Liver (tissue), 9 donors: ENCODE results near the gene MRGPRX2. TPM values are rescaled to one million over a fixed set of nuclear protein-coding genes. Genes with fewer than 3 reads are reported as not detected.

Source experiments
- DNase-seq: peaks from one replicate; pipeline ENCODE4 v3.0.0-alpha.2; 2017; ENCODE audit warnings: low spot score
- H3K27ac ChIP-seq, 2 donors: one replicate each; pipeline ENCODE4 v1.7.0; 2013; ENCODE audit warnings: inconsistent platforms in 2 of 2, low read length in 2 of 2, control low read depth in 1 of 2, low read depth in 1 of 2, mild to moderate bottlenecking in 1 of 2
- H3K27me3 ChIP-seq, 4 donors: one replicate each; pipeline versions ENCODE4 v1.6.1 to v1.7.0; 2013; ENCODE audit warnings: low read length in 3 of 4, inconsistent platforms in 1 of 4, mild to moderate bottlenecking in 1 of 4, moderate library complexity in 1 of 4; ENCODE audit not compliant: control insufficient read depth in 4 of 4, insufficient read depth in 4 of 4
- H3K36me3 ChIP-seq, 4 donors: one replicate each; pipeline versions ENCODE4 v1.6.1 to v1.7.0; 2013; ENCODE audit warnings: low read length in 3 of 4, mild to moderate bottlenecking in 3 of 4, low read depth in 1 of 4, moderate library complexity in 1 of 4; ENCODE audit not compliant: control insufficient read depth in 4 of 4, insufficient read depth in 3 of 4
- H3K4me1 ChIP-seq, 4 donors: one replicate each; pipeline versions ENCODE4 v1.6.1 to v1.7.0; 2013; ENCODE audit warnings: low read length in 3 of 4, mild to moderate bottlenecking in 3 of 4, moderate library complexity in 1 of 4; ENCODE audit not compliant: control insufficient read depth in 4 of 4, insufficient read depth in 4 of 4
- H3K4me3 ChIP-seq, 3 donors: one replicate each; pipeline versions ENCODE4 v1.6.1 to v1.7.0; 2013; ENCODE audit warnings: low read length in 3 of 3, control low read depth in 1 of 3, low read depth in 1 of 3, mild to moderate bottlenecking in 1 of 3
- H3K9ac ChIP-seq, 2 donors: one replicate each; pipeline ENCODE4 v1.7.0; 2013; ENCODE audit warnings: low read length in 2 of 2, mild to moderate bottlenecking in 2 of 2, moderate library complexity in 2 of 2, control low read depth in 1 of 2, low read depth in 1 of 2
- H3K9me3 ChIP-seq, 4 donors: one replicate each; pipeline versions ENCODE4 v1.6.1 to v1.7.0; 2013; ENCODE audit warnings: low read length in 3 of 4; ENCODE audit not compliant: control insufficient read depth in 4 of 4
- CTCF ChIP-seq: fragments of 150-350 bp; IDR thresholded peaks from 2 replicates; pipeline ENCODE4 v1.5.1; 2017; ENCODE audit warnings: improper control_type of control experiment, low read depth, low read length; ENCODE audit not compliant: missing input control
- EGR1 ChIP-seq, 2 donors: IDR thresholded peaks; 2 replicates each; pipeline ENCODE4 v1.6.1; 2016 to 2018; ENCODE audit warnings: antibody characterized with exemption in 2 of 2, low read depth in 2 of 2
- FOXA1 ChIP-seq: IDR thresholded peaks from 2 replicates; pipeline ENCODE4 v1.6.1; 2016; ENCODE audit warnings: antibody characterized with exemption
- FOXA2 ChIP-seq: IDR thresholded peaks from 2 replicates; pipeline ENCODE4 v1.6.1; 2016; ENCODE audit warnings: antibody characterized with exemption
- HNF4A ChIP-seq, 2 donors: conservative IDR thresholded peaks; 2 replicates each; pipeline ENCODE4 v1.6.1; 2016; ENCODE audit warnings: antibody characterized with exemption in 2 of 2, mild to moderate bottlenecking in 2 of 2
- HNF4G ChIP-seq: IDR thresholded peaks from 2 replicates; pipeline ENCODE4 v1.6.1; 2016; ENCODE audit warnings: antibody characterized with exemption
- JUND ChIP-seq, 2 donors: IDR thresholded peaks; 2 replicates each; pipeline ENCODE4 v1.6.1; 2016; ENCODE audit warnings: antibody characterized with exemption in 2 of 2
- MAX ChIP-seq: IDR thresholded peaks from 2 replicates; pipeline ENCODE4 v1.6.1; 2016; ENCODE audit warnings: antibody characterized with exemption
- NR2F2 ChIP-seq: IDR thresholded peaks from 2 replicates; pipeline ENCODE4 v1.6.1; 2016; ENCODE audit warnings: antibody characterized with exemption
- RAD21 ChIP-seq, 2 donors: IDR thresholded peaks; 2 replicates each; pipeline ENCODE4 v1.6.1; 2016; ENCODE audit warnings: antibody characterized with exemption in 2 of 2, mild to moderate bottlenecking in 2 of 2
- REST ChIP-seq: IDR thresholded peaks from 2 replicates; pipeline ENCODE4 v1.6.1; 2016; ENCODE audit warnings: antibody characterized with exemption, mild to moderate bottlenecking
- RXRA ChIP-seq, 2 donors: IDR thresholded peaks; 2 replicates each; pipeline ENCODE4 v1.6.1; 2017 to 2018; ENCODE audit warnings: antibody characterized with exemption in 2 of 2, mild to moderate bottlenecking in 1 of 2
- SP1 ChIP-seq: IDR thresholded peaks from 2 replicates; pipeline ENCODE4 v1.6.1; 2018; ENCODE audit warnings: antibody characterized with exemption, mild to moderate bottlenecking
- TAF1 ChIP-seq: conservative IDR thresholded peaks from 2 replicates; pipeline ENCODE4 v1.6.1; 2016; ENCODE audit warnings: antibody characterized with exemption, mild to moderate bottlenecking
- YY1 ChIP-seq: IDR thresholded peaks from 2 replicates; pipeline ENCODE4 v1.6.1; 2016; ENCODE audit warnings: antibody characterized with exemption, mild to moderate bottlenecking
- ZBTB33 ChIP-seq: IDR thresholded peaks from 2 replicates; pipeline ENCODE4 v1.6.1; 2016; ENCODE audit warnings: antibody characterized with exemption
- WGBS: extraction: QIAGEN DNeasy Blood & Tissue Kit; methylation state at CpG from one replicate; pipeline ENCODE4 v1.1.7; 2013; 5-methylcytosine and 5-hydroxymethylcytosine counted together
- polyA plus RNA-seq, 2 donors: library from polyadenylated mRNA; stranded (reverse) in 1 of 2; unstranded in 1 of 2; fragments of 200-250 nt in 1 of 2; fragments of >200 nt in 1 of 2; fragmentation: Nextera tagmentation in 1 of 2; extraction: Ambion mirVana in 1 of 2; gene quantifications; one replicate each; pipeline versions ENCODE4 v1.2.1 to v1.2.3, GENCODE V29; 2013 to 2015
- total RNA-seq, 2 donors: library from RNA; depleted of rRNA; stranded (reverse); fragments of >200 nt; gene quantifications; one replicate each; pipeline ENCODE4 v1.2.3, GENCODE V29; 2014
- donor health status: healthy.
- donor health status: healthy.
- donor health status: healthy.
- donor health status: healthy.
- donor health status: healthy.

MRGPRX2 gene
- total RNA-seq (not detected), polyA plus RNA-seq (not detected)

- H3K4me3 ChIP-seq: no peak within 1 kb of the TSS
- H3K4me1 ChIP-seq: no peaks in the 10 kb centered on the region
- peaks cover 0 to 2% (median 0%) of the 10 kb centered on the region in 4 donors for H3K27me3 ChIP-seq
- no peak within 1 kb of the TSS for H3K27ac ChIP-seq
- no peak for DNase-seq
- H3K9me3 ChIP-seq: no peaks in the 10 kb centered on the region
- no peak within 1 kb of the TSS for H3K9ac ChIP-seq
- TF ChIP-seq NR2F2: no peak
- no peak for TF ChIP-seq HNF4A (conservative IDR thresholded peaks at IDR 0.05)
- no peak for TF ChIP-seq ZBTB33
- TF ChIP-seq YY1: no peak
- no peak for TF ChIP-seq HNF4G
- no peak for TF ChIP-seq FOXA2
- no peak for TF ChIP-seq FOXA1
- WGBS: 54% methylated on average over 4 of the region's 4 CpGs
- H3K36me3 ChIP-seq: no peaks in the 10 kb centered on the region
Measured at GRCh38 chr11:19060629-19061028, at the start of gene MRGPRX2. MRGPRX2 (minus strand) TSS chr11:19060717; CDS start chr11:19056402, 4,315 bp downstream.

GRCh38 chr11:19110295-19110694 lies 49.8 kb upstream of the MRGPRX2 start:
- no peak overlapping the region for H3K27ac ChIP-seq
- H3K9me3 ChIP-seq: no peaks in the 10 kb centered on the region
- H3K9ac ChIP-seq: no peak overlapping the region
- DNase-seq: no peak
- no peaks in the 10 kb centered on the region for H3K27me3 ChIP-seq
- no peaks in the 10 kb centered on the region for H3K4me1 ChIP-seq
- TF ChIP-seq FOXA1 (no peak), RXRA (IDR thresholded peaks at IDR 0.05) (no peak), RAD21 (IDR thresholded peaks at IDR 0.05) (no peak), JUND (IDR thresholded peaks at IDR 0.05) (no peak), SP1 (no peak), CTCF (no peak), TAF1 (no peak), NR2F2 (no peak), EGR1 (IDR thresholded peaks at IDR 0.05; ENCODE audit: low read depth in 2 of 2) (no peak), YY1 (no peak), MAX (no peak), REST (no peak)
- no peak overlapping the region for H3K4me3 ChIP-seq
- 88% methylated on average over 3 of the region's 3 CpGs for WGBS
- H3K36me3 ChIP-seq: no peaks in the 10 kb centered on the region
